GM12878 (cell line): ENCODE results near the gene TMC6. TPM values are rescaled to one million over a fixed set of nuclear protein-coding genes. Genes with fewer than 3 reads are reported as not detected.

ENCODE experiments used
- ATAC-seq: fragments of 200-7000 bp; cut with Tn5 transposase; 3 replicates; pipeline ENCODE4 v1.9.1; 2020; ENCODE audit warnings: mild to moderate bottlenecking, moderate library complexity
- BruUV-seq: library from RNA; stranded (reverse); fragments of 400-500 nt; replicated peaks from 2 replicates; lab custom pipeline; 2021; lab: Mats Ljungman, UMichigan
- CTCF ChIA-PET: fragments of 300-600 bp; sonication (Branson Sonifier 250); formaldehyde crosslinking; extraction: SDS; loops from one replicate; lab custom pipeline; 2021; ENCODE audit warnings: inconsistent platforms; lab: Yijun Ruan, JAX
- POLR2A ChIA-PET: fragments of 350-600 bp; formaldehyde crosslinking; extraction: SDS; loops from one replicate; lab custom pipeline; 2021; ENCODE audit warnings: inconsistent platforms; lab: Charles Lee
- RAD21 ChIA-PET: fragments of 300-600 bp; sonication (Branson Sonifier 250); formaldehyde crosslinking; loops from one replicate; lab custom pipeline; 2023; ENCODE audit warnings: antibody characterized with exemption; ENCODE audit not compliant: unreplicated experiment; lab: Charles Lee
- SMC1A ChIA-PET: fragments of 300-600 bp; sonication (Branson Sonifier 250); formaldehyde crosslinking; loops from one replicate; lab custom pipeline; 2023; ENCODE audit not compliant: unreplicated experiment, uncharacterized antibody; lab: Charles Lee
- DNase-seq: peaks from one replicate; pipeline ENCODE4 v3.0.0-alpha.2; 2011; ENCODE audit warnings: low read depth, low spot score
- FAIRE-seq: peaks from 3 replicates; lab custom pipeline; 2011; peaks lifted over from hg19 to GRCh38; lab: Jason Lieb, UNC
- H2AFZ ChIP-seq: 2 replicates; pipeline ENCODE4 v1.6.0; 2011; ENCODE audit warnings: low read depth, low read length, control low read depth; ENCODE audit not compliant: control insufficient read depth
- H3K27ac ChIP-seq: 2 replicates; pipeline ENCODE4 v1.5.1; 2011; ENCODE audit warnings: control low read depth; ENCODE audit not compliant: control insufficient read depth, insufficient read depth
- H3K27me3 ChIP-seq, 2 experiments: replicated peaks in 1 of 2; 2 replicates each; pipeline versions ENCODE4 v1.6.0 to v1.6.1; 2011; ENCODE audit warnings: low read length in 1 of 2; ENCODE audit not compliant: control insufficient read depth in 2 of 2, insufficient read depth in 2 of 2
- H3K36me3 ChIP-seq, 2 experiments: 2 replicates each; pipeline ENCODE4 v1.5.1; 2011; ENCODE audit warnings: low read length in 1 of 2; ENCODE audit not compliant: control insufficient read depth in 2 of 2, insufficient read depth in 2 of 2
- H3K4me1 ChIP-seq: 2 replicates; pipeline ENCODE4 v1.6.1; 2011; ENCODE audit warnings: mild to moderate bottlenecking, low read length, moderate library complexity, mixed read lengths; ENCODE audit not compliant: control insufficient read depth, insufficient read depth
- H3K4me2 ChIP-seq: 2 replicates; pipeline ENCODE4 v1.6.0; 2011; ENCODE audit warnings: control low read depth; ENCODE audit not compliant: control insufficient read depth, insufficient read depth
- H3K4me3 ChIP-seq: fragments of 200-600 bp; sonication (generic); 2 replicates; pipeline ENCODE4 v1.5.1; 2016
- H3K79me2 ChIP-seq: 2 replicates; pipeline ENCODE4 v1.6.0; 2011; ENCODE audit warnings: low read length; ENCODE audit not compliant: control insufficient read depth, insufficient read depth
- H3K9ac ChIP-seq: 2 replicates; pipeline ENCODE4 v1.8.0; 2011; ENCODE audit warnings: low read length, control low read depth, mixed read lengths; ENCODE audit not compliant: control insufficient read depth, insufficient read depth
- H3K9me3 ChIP-seq: replicated peaks from 3 replicates; pipeline ENCODE4 v1.5.1; 2011; ENCODE audit warnings: mild to moderate bottlenecking, low read length; ENCODE audit not compliant: control insufficient read depth, insufficient read depth
- H4K20me1 ChIP-seq: 2 replicates; pipeline ENCODE4 v1.6.0; 2011; ENCODE audit not compliant: control insufficient read depth, insufficient read depth
- BACH1 ChIP-seq: fragments of 450-650 bp; IDR thresholded peaks from 2 replicates; pipeline ENCODE4 v1.6.1; 2017; ENCODE audit warnings: mild to moderate bottlenecking, borderline replicate concordance
- BHLHE40 ChIP-seq, 2 experiments: fragments of 450-650 bp in 1 of 2; IDR thresholded peaks; 2 replicates each; pipeline ENCODE4 v1.6.1; 2011 to 2017; ENCODE audit warnings: low read depth in 2 of 2, borderline replicate concordance in 1 of 2, improper control_type of control experiment in 1 of 2, low read length in 1 of 2, mild to moderate bottlenecking in 1 of 2
- CEBPZ ChIP-seq: fragments of 150-350 bp; IDR thresholded peaks from 2 replicates; pipeline ENCODE4 v1.6.1; 2016; ENCODE audit warnings: low read depth, low read length
- CREM ChIP-seq: IDR thresholded peaks from 2 replicates; pipeline ENCODE4 v1.6.1; 2014; ENCODE audit warnings: antibody characterized with exemption, low read depth
- FOXK2 ChIP-seq: fragments of 450-650 bp; IDR thresholded peaks from 2 replicates; pipeline ENCODE4 v1.6.1; 2017; ENCODE audit warnings: mild to moderate bottlenecking, moderate library complexity
- IKZF1 ChIP-seq: fragments of 450-650 bp; conservative IDR thresholded peaks from 2 replicates; pipeline ENCODE4 v1.6.1; 2017; ENCODE audit warnings: antibody characterized with exemption, mild to moderate bottlenecking
- IRF4 ChIP-seq: IDR thresholded peaks from 2 replicates; pipeline ENCODE4 v1.6.1; 2011; ENCODE audit warnings: low read depth, low read length
- MXI1 ChIP-seq: fragments of 150-350 bp; IDR thresholded peaks from 2 replicates; pipeline ENCODE4 v1.6.1; 2011; ENCODE audit warnings: low read depth, mild to moderate bottlenecking, inconsistent platforms, low read length, improper control_type of control experiment
- NR2F1 ChIP-seq: fragments of 450-650 bp; conservative IDR thresholded peaks from 2 replicates; pipeline ENCODE4 v1.6.1; 2017; ENCODE audit warnings: mild to moderate bottlenecking
- PAX5 ChIP-seq: IDR thresholded peaks from 2 replicates; pipeline ENCODE4 v1.6.1; 2011; ENCODE audit warnings: low read depth, low read length, borderline replicate concordance
- PAX8 ChIP-seq: fragments of 450-650 bp; IDR thresholded peaks from 2 replicates; pipeline ENCODE4 v1.6.1; 2017; ENCODE audit warnings: mild to moderate bottlenecking, moderate library complexity
- SIX5 ChIP-seq: IDR thresholded peaks from 2 replicates; pipeline ENCODE4 v1.6.1; 2011; ENCODE audit warnings: mild to moderate bottlenecking, low read depth, low read length, moderate library complexity; ENCODE audit not compliant: severe bottlenecking
- SPI1 ChIP-seq: IDR thresholded peaks from 2 replicates; pipeline ENCODE4 v1.6.1; 2011; ENCODE audit warnings: low read depth, mild to moderate bottlenecking, low read length, moderate library complexity, borderline replicate concordance; ENCODE audit not compliant: insufficient read depth
- SREBF2 ChIP-seq: IDR thresholded peaks from 2 replicates; pipeline ENCODE4 v1.6.1; 2012; ENCODE audit warnings: mild to moderate bottlenecking, low read length
- ZNF687 ChIP-seq: fragments of 450-650 bp; IDR thresholded peaks from 2 replicates; pipeline ENCODE4 v1.6.1; 2017; ENCODE audit warnings: mild to moderate bottlenecking, moderate library complexity
- ZZZ3 ChIP-seq: IDR thresholded peaks from 2 replicates; pipeline ENCODE4 v1.6.1; 2011; ENCODE audit warnings: low read depth; ENCODE audit not compliant: control insufficient read depth, insufficient read length
- WGBS: methylation state at CpG from one replicate; pipeline ENCODE4 v1.1.6; 2016; ENCODE audit warnings: low lambda C conversion rate; ENCODE audit not compliant: insufficient replicate concordance, insufficient coverage; ENCODE audit errors: missing lambda C conversion rate; 5-methylcytosine and 5-hydroxymethylcytosine counted together
- in situ Hi-C: fragments of 300-500 bp; cut with MboI; formaldehyde crosslinking; loops from 9 replicates; pipeline ENCODE4 v1.14.3; 2018; ENCODE audit warnings: mixed read lengths
- intact Hi-C: fragments of 100-400 bp; cut with micrococcal nuclease; formaldehyde crosslinking; loops from one replicate; pipeline ENCODE4 v1.14.2; 2022; ENCODE audit not compliant: unreplicated experiment
- polyA plus RNA-seq, 11 experiments: library from polyadenylated mRNA; depleted of rRNA in 4 of 11; unstranded in 6 of 11; stranded (reverse) in 5 of 11; fragments of >200 nt; fragmentation: Nextera tagmentation in 4 of 11; fragmentation: Illumina TruSeq in 1 of 11; extraction: Ambion mirVana in 4 of 11; extraction: Trizol in 1 of 11; gene quantifications; 1 replicate in 1 of 11; 2 replicates in 10 of 11; pipeline versions ENCODE4 v1.2.1 to v1.2.3, GENCODE V29; 2011 to 2016; ENCODE audit warnings: inconsistent platforms in 2 of 11, missing spikeins in 2 of 11, low read depth in 1 of 11
- total RNA-seq, 4 experiments: library from RNA; depleted of rRNA in 3 of 4; stranded (reverse); fragments of >200 nt in 3 of 4; fragmentation: Illumina TruSeq in 1 of 4; extraction: Trizol in 1 of 4; gene quantifications; 2 replicates each; pipeline versions ENCODE4 v1.2.1 to v1.2.3, GENCODE V29; 2013 to 2021

Gene TMC6
- total and polyA plus RNA-seq, 10 of the 15 experiments (the other 5 are each of a cell fraction or from before 2014, with no cell fraction given) = 1.9 to 232 (median 60.6) TPM

GRCh38 chr17:78124081-78124835 lies 4.3 kb downstream of the TMC6 start:
- CTCF ChIA-PET = interaction anchor here (0.6 to 12.7 kb wide), 7 partner anchors 11 to 126 kb away, joined by 3 to 100 read pairs (median 5); no protein-coding TSS in a partner anchor
- FAIRE-seq = peak; percentile 86
- Histone ChIP-seq H3K4me1 (peaks cover 64% of the 10 kb centered on the region), H3K4me2 (peak overlapping the region; percentile 100), H3K9ac (peak overlapping the region; percentile 93), H3K27me3 (no peaks in the 10 kb centered on the region), H2AFZ (no peak overlapping the region; the same call in 1 of the 2 replicates), H3K27ac (peak overlapping the region; percentile 95), H3K9me3 (no peaks in the 10 kb centered on the region), H3K79me2 (peaks cover 84% of the 10 kb centered on the region), H3K4me3 (peak overlapping the region; percentile 94), H4K20me1 (no peaks in the 10 kb centered on the region), H3K36me3 (peaks cover 14 to 16% of the 10 kb centered on the region in 2 experiments)
- intact Hi-C loops (no loop called here), in situ Hi-C loops (no loop called here)
- RAD21 ChIA-PET = interaction anchor here (0.5 to 3.9 kb wide), 11 partner anchors 8 to 104 kb away, joined by 3 to 29 read pairs (median 6); no protein-coding TSS in a partner anchor
- ATAC-seq = peak; percentile 72
- DNase-seq = no peak
- SMC1A ChIA-PET = interaction anchor here (1.0 to 2.4 kb wide), 8 partner anchors 10 to 127 kb away, joined by 3 to 14 read pairs (median 4); no protein-coding TSS in a partner anchor
- WGBS = 2% methylated on average over 30 of the region's 30 CpGs
- no TSS peak for BruUV-seq
- POLR2A ChIA-PET = interaction anchor here (0.6 to 8.0 kb wide), 12 partner anchors 10 to 131 kb away, joined by 3 to 85 read pairs (median 4); partner anchors contain the start of gene SYNGR2
- TF ChIP-seq SPI1 (peak; percentile 91), SIX5 (no peak), NR2F1 (peak; percentile 53; the same call in 1 of the 2 replicates), ZZZ3 (no peak), IRF4 (no peak), IKZF1 (peak; percentile 43), MXI1 (0 out of 2 replicates have a peak, but pooled peaks have one; percentile 40), CEBPZ (no peak), SREBF2 (no peak), BACH1 (peak; percentile 35; the same call in 1 of the 2 replicates), BHLHE40 (IDR thresholded peaks at IDR 0.05; ENCODE audit: borderline replicate concordance in 1 of 2, low read depth in 2 of 2, low read length in 1 of 2) (peak in 1 of 2 experiments; percentile 22; a peak in 1 of 4 replicates), PAX8 (no peak), FOXK2 (no peak), ZNF687 (peak; percentile 96), PAX5 (peak; percentile 43; the same call in 1 of the 2 replicates), CREM (0 out of 2 replicates have a peak, but pooled peaks have one; percentile 12)
